ENCODE data around the gene DOK5. TPM values are rescaled to one million over a fixed set of nuclear protein-coding genes. Genes with fewer than 3 reads are reported as not detected.

DOK5 gene
- total RNA-seq, 3 donors from 2014 or later (not counting 1 experiment from before 2014, with no cell fraction given), result not detected

- Histone ChIP-seq H3K36me3 (ENCODE audit: control insufficient read depth, insufficient read depth, low read length) (no peaks in the 10 kb centered on the region), H3K27ac (ENCODE audit: low read length) (no peak overlapping the region), H3K4me3 (ENCODE audit: low read length) (no peak overlapping the region), H3K27me3 (ENCODE audit: control insufficient read depth, insufficient read depth, low read length) (no peaks in the 10 kb centered on the region), H3K9me3 (ENCODE audit: control insufficient read depth, insufficient read depth, low read length) (no peaks in the 10 kb centered on the region), H3K4me1 (ENCODE audit: control insufficient read depth, insufficient read depth, low read length) (no peaks in the 10 kb centered on the region)
- ATAC-seq (no peak), DNase-seq (no peak)
- Mint-ChIP-seq H3K4me3 (no peak overlapping the region), H3K9me3 (no peaks in the 10 kb centered on the region), H3K36me3 (no peaks in the 10 kb centered on the region), H3K4me1 (no peaks in the 10 kb centered on the region), H3K27ac (no peak overlapping the region), H3K27me3 (ENCODE audit: low read depth in 2 of 2) (peaks cover 10 to 17% of the 10 kb centered on the region in 2 donors)
- TF ChIP-seq CTCF (IDR thresholded peaks at IDR 0.05), result no peak
- 100% methylated on average over 1 of the region's 3 CpGs for WGBS (ENCODE audit: insufficient coverage)
- intact Hi-C loops (cut with micrococcal nuclease), result no loop called here
Observed at GRCh38 chr20:54631059-54631458, 155.7 kb downstream of the DOK5 start.

- Mint-ChIP-seq H3K27ac (no peak overlapping the region), H3K4me1 (no peaks in the 10 kb centered on the region), H3K9me3 (no peaks in the 10 kb centered on the region), H3K36me3 (no peaks in the 10 kb centered on the region), H3K27me3 (ENCODE audit: low read depth in 2 of 2) (peaks cover 7 to 17% of the 10 kb centered on the region in 2 donors), H3K4me3 (no peak overlapping the region)
- ATAC-seq (no peak), DNase-seq (no peak)
- intact Hi-C loops (cut with micrococcal nuclease), result no loop called here
- Histone ChIP-seq H3K4me3 (ENCODE audit: low read length) (no peak overlapping the region), H3K27me3 (ENCODE audit: control insufficient read depth, insufficient read depth, low read length) (no peaks in the 10 kb centered on the region), H3K27ac (ENCODE audit: low read length) (no peak overlapping the region), H3K4me1 (ENCODE audit: control insufficient read depth, insufficient read depth, low read length) (no peaks in the 10 kb centered on the region), H3K36me3 (ENCODE audit: control insufficient read depth, insufficient read depth, low read length) (no peaks in the 10 kb centered on the region), H3K9me3 (ENCODE audit: control insufficient read depth, insufficient read depth, low read length) (no peaks in the 10 kb centered on the region)
- 59% methylated on average over 13 of the region's 13 CpGs for WGBS (ENCODE audit: insufficient coverage)
- TF ChIP-seq CTCF (IDR thresholded peaks at IDR 0.05), result no peak
Observed at GRCh38 chr20:54633374-54634355, 158.3 kb downstream of the DOK5 start.

- peaks cover 5 to 10% of the 10 kb centered on the region in 2 donors for H3K27me3 Mint-ChIP-seq (ENCODE audit: low read depth in 2 of 2)
- no peaks in the 10 kb centered on the region for H3K9me3 Mint-ChIP-seq
- ATAC-seq (no peak), DNase-seq (no peak)
- TF ChIP-seq CTCF (IDR thresholded peaks at IDR 0.05), result no peak
- H3K9me3 ChIP-seq (ENCODE audit: control insufficient read depth, insufficient read depth, low read length), result no peaks in the 10 kb centered on the region
- no peaks in the 10 kb centered on the region for H3K36me3 Mint-ChIP-seq
- H3K36me3 ChIP-seq (ENCODE audit: control insufficient read depth, insufficient read depth, low read length), result no peaks in the 10 kb centered on the region
- no peak overlapping the region for H3K27ac ChIP-seq (ENCODE audit: low read length)
- H3K27ac Mint-ChIP-seq, result no peak overlapping the region
- WGBS (ENCODE audit: insufficient coverage), result 62% methylated on average over 5 of the region's 5 CpGs
- H3K4me1 Mint-ChIP-seq, result no peaks in the 10 kb centered on the region
- no peaks in the 10 kb centered on the region for H3K4me1 ChIP-seq (ENCODE audit: control insufficient read depth, insufficient read depth, low read length)
- intact Hi-C loops (cut with micrococcal nuclease), result no loop called here
- H3K4me3 Mint-ChIP-seq, result no peak overlapping the region
- no peaks in the 10 kb centered on the region for H3K27me3 ChIP-seq (ENCODE audit: control insufficient read depth, insufficient read depth, low read length)
- no peak overlapping the region for H3K4me3 ChIP-seq (ENCODE audit: low read length)
Observed at GRCh38 chr20:54636575-54636974, 161.2 kb downstream of the DOK5 start.
